Endothelial cell of umbilical vein (primary cell): Measurements from ENCODE around the gene GLB1L2. TPM values are rescaled to one million over a fixed set of nuclear protein-coding genes. Genes with fewer than 3 reads are reported as not detected.

ENCODE experiments used
- BruUV-seq: library from RNA; stranded (reverse); fragments of 400-500 nt; replicated peaks from 2 replicates; lab custom pipeline; 2021; lab: Mats Ljungman, UMichigan
- CTCF ChIA-PET: fragments of 300-600, 350-600 bp; sonication (Branson Sonifier 250); formaldehyde crosslinking; loops from one replicate; lab custom pipeline; 2021; ENCODE audit warnings: antibody characterized with exemption, inconsistent platforms; lab: Charles Lee
- POLR2A ChIA-PET: fragments of 300-600, 350-600 bp; sonication (Branson Sonifier 250); formaldehyde crosslinking; loops from one replicate; lab custom pipeline; 2021; ENCODE audit warnings: antibody characterized with exemption, inconsistent platforms; lab: Charles Lee
- DNase-seq: peaks from one replicate; pipeline ENCODE4 v3.0.0-alpha.2; 2011; ENCODE audit warnings: low read depth, low spot score
- FAIRE-seq: peaks from 2 replicates; lab custom pipeline; 2011; peaks lifted over from hg19 to GRCh38; lab: Jason Lieb, UNC
- H2AFZ ChIP-seq: 2 replicates; pipeline ENCODE4 v1.6.0; 2012; ENCODE audit warnings: low read depth, low read length, control low read depth, inconsistent platforms
- H3K27ac ChIP-seq: 2 replicates; pipeline ENCODE4 v1.5.1; 2011; ENCODE audit warnings: low read depth, mild to moderate bottlenecking, control low read depth, low read length, moderate library complexity; ENCODE audit not compliant: insufficient read depth
- H3K27me3 ChIP-seq, 2 experiments: 2 replicates each; pipeline versions ENCODE4 v1.6.0 to v1.6.1; 2011; ENCODE audit warnings: low read length in 2 of 2, mixed read lengths in 1 of 2; ENCODE audit not compliant: control insufficient read depth in 2 of 2, insufficient read depth in 2 of 2
- H3K36me3 ChIP-seq, 2 experiments: 2 replicates in 1 of 2; 3 replicates in 1 of 2; pipeline ENCODE4 v1.5.1; 2011; ENCODE audit warnings: low read length in 2 of 2, mild to moderate bottlenecking in 1 of 2, moderate library complexity in 1 of 2; ENCODE audit not compliant: control insufficient read depth in 2 of 2, insufficient read depth in 2 of 2; ENCODE audit errors: extremely low read depth in 1 of 2
- H3K4me1 ChIP-seq: 3 replicates; pipeline ENCODE4 v1.5.1; 2011; ENCODE audit warnings: mild to moderate bottlenecking, low read length; ENCODE audit not compliant: control insufficient read depth, insufficient read depth; ENCODE audit errors: extremely low read depth
- H3K4me2 ChIP-seq: 2 replicates; pipeline ENCODE4 v1.6.1; 2011; ENCODE audit warnings: low read length, control low read depth, mixed read lengths; ENCODE audit not compliant: insufficient read depth
- H3K4me3 ChIP-seq, 3 experiments: fragments of 200-600 bp in 1 of 3; sonication (generic), shearing (Covaris generic) in 1 of 3; replicated peaks in 1 of 3; 2 replicates each; pipeline ENCODE4 v1.5.1; 2011 to 2016; ENCODE audit warnings: control low read depth in 3 of 3, low read length in 3 of 3, mild to moderate bottlenecking in 2 of 3, inconsistent platforms in 1 of 3, low read depth in 1 of 3, moderate library complexity in 1 of 3; ENCODE audit not compliant: insufficient read depth in 1 of 3
- H3K79me2 ChIP-seq: 2 replicates; pipeline ENCODE4 v1.6.0; 2012; ENCODE audit warnings: low read length, inconsistent platforms; ENCODE audit not compliant: control insufficient read depth, insufficient read depth
- H3K9ac ChIP-seq: replicated peaks from 2 replicates; pipeline ENCODE3; 2011; ENCODE audit warnings: low read length, control low read depth; ENCODE audit not compliant: insufficient read depth; ENCODE audit errors: extremely low read depth
- H3K9me1 ChIP-seq: replicated peaks from 3 replicates; pipeline ENCODE4 v1.6.0; 2011; ENCODE audit warnings: mild to moderate bottlenecking, low read length; ENCODE audit not compliant: control insufficient read depth, insufficient read depth; ENCODE audit errors: extremely low read depth
- H3K9me3 ChIP-seq: replicated peaks from 2 replicates; pipeline ENCODE4 v1.5.1; 2012; ENCODE audit warnings: low read length, inconsistent platforms; ENCODE audit not compliant: control insufficient read depth, insufficient read depth
- H4K20me1 ChIP-seq: replicated peaks from 2 replicates; pipeline ENCODE3; 2011; ENCODE audit warnings: mild to moderate bottlenecking, low read length; ENCODE audit not compliant: control insufficient read depth, insufficient read depth; ENCODE audit errors: extremely low read depth
- EZH2 ChIP-seq: IDR thresholded peaks from 2 replicates; pipeline ENCODE4 v1.6.1; 2012; ENCODE audit warnings: borderline replicate concordance, low read depth, mild to moderate bottlenecking, moderate library complexity, low read length, inconsistent platforms; ENCODE audit not compliant: severe bottlenecking
- FOS ChIP-seq: IDR thresholded peaks from 2 replicates; pipeline ENCODE4 v1.6.1; 2011; ENCODE audit warnings: mild to moderate bottlenecking, low read length, moderate library complexity, borderline replicate concordance; ENCODE audit not compliant: insufficient read depth
- GATA2 ChIP-seq: IDR thresholded peaks from 2 replicates; pipeline ENCODE4 v1.7.0; 2011; ENCODE audit warnings: low read depth, mild to moderate bottlenecking, moderate library complexity, mixed read lengths, low read length; ENCODE audit not compliant: insufficient read length, insufficient read depth
- POLR2A ChIP-seq: IDR thresholded peaks from 2 replicates; pipeline ENCODE4 v1.6.1; 2012; ENCODE audit warnings: low read depth, mild to moderate bottlenecking, control low read depth, low read length
- POLR2AphosphoS5 ChIP-seq: IDR thresholded peaks from 2 replicates; pipeline ENCODE4 v1.6.1; 2012; ENCODE audit warnings: low read depth, mild to moderate bottlenecking, control low read depth, low read length, moderate library complexity; ENCODE audit not compliant: insufficient read depth
- dilution Hi-C: fragments of 300-500 bp; cut with MboI; formaldehyde crosslinking; loops from one replicate; pipeline ENCODE4 v1.15.0; 2019; ENCODE audit warnings: low sequenced_read_pairs; ENCODE audit not compliant: extremely low pct_ligation_motif_present
- intact Hi-C: fragments of 100-400 bp; cut with micrococcal nuclease; formaldehyde crosslinking; loops from one replicate; pipeline ENCODE4 v1.10.0; 2022
- polyA plus RNA-seq, 4 experiments: library from polyadenylated mRNA; depleted of rRNA in 3 of 4; stranded (reverse) in 3 of 4; unstranded in 1 of 4; fragments of >200 nt; gene quantifications; 2 replicates each; pipeline versions ENCODE4 v1.2.1 to v1.2.3, GENCODE V29; 2011 to 2012; ENCODE audit warnings: missing spikeins in 1 of 4
- total RNA-seq: library from RNA; stranded (reverse); gene quantifications from 2 replicates; pipeline ENCODE4 v1.2.3, GENCODE V29; 2021
- TF ChIP-seq, protein P1 (sequence below), 2 donors: IDR thresholded peaks; 1 replicate in 1 of 2; 2 replicates in 1 of 2; pipeline ENCODE4 v1.5.1; 2011; ENCODE audit warnings: low read length in 2 of 2, mild to moderate bottlenecking in 2 of 2, moderate library complexity in 2 of 2, control low read depth in 1 of 2, inconsistent platforms in 1 of 2, low read depth in 1 of 2; ENCODE audit not compliant: insufficient read depth in 1 of 2; ENCODE audit errors: extremely low read depth in 1 of 2
- TF ChIP-seq, protein P2 (sequence below): IDR thresholded peaks from 2 replicates; pipeline ENCODE4 v1.6.1; 2011; ENCODE audit not compliant: insufficient read depth, insufficient read length

The GLB1L2 gene
- total and polyA plus RNA-seq, 2 donors (not counting 3 experiments of a cell fraction or from before 2014, with no cell fraction given) = 0.55 to 0.59 TPM

DNA sequence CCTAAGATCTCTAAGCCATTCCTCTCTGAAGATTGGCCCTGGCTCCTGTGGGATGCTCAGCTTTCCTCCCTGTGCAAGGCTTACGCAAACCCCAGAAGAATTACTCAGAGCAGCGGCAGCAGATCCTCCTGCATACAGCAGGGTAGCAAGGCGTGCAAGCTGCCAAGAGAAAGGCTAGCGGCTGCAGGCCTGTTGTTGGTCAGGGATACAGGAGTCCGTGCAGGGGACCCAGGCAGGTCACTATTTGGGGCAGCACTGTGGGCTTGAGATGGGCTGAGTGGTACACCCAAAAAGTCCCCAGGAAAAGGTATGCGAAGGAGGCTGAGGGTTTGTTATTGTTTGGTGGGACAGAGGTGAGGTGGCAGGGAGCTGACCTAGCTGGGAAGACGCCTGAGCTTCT is 1.5 kb downstream of the GLB1L2 start:
- BruUV-seq = no TSS peak
- CTCF ChIA-PET = no interaction called here
- intact Hi-C loops = loop anchor here (5.0 to 10.0 kb wide), 2 partner anchors 81 to 299 kb away; partner anchors contain the start of genes ACAD8 and THYN1

More for the DNA sequence above, 1.5 kb downstream of the GLB1L2 start:
- no peak overlapping the region for H3K4me2 ChIP-seq
- no peaks in the 10 kb centered on the region for H3K9me3 ChIP-seq
- H3K9ac ChIP-seq = no peak overlapping the region
- H3K27me3 ChIP-seq = peaks cover 16 to 17% of the 10 kb centered on the region in 2 experiments
- dilution Hi-C loops = no loop called here
- FAIRE-seq (no peak), DNase-seq (no peak)
- no peak overlapping the region for H2AFZ ChIP-seq
- no peaks in the 10 kb centered on the region for H3K36me3 ChIP-seq
- no peaks in the 10 kb centered on the region for H3K79me2 ChIP-seq
- no peaks in the 10 kb centered on the region for H3K9me1 ChIP-seq
- POLR2A ChIA-PET = no interaction called here
- H4K20me1 ChIP-seq = no peaks in the 10 kb centered on the region
- no peak overlapping the region for H3K4me3 ChIP-seq
- peaks cover 4% of the 10 kb centered on the region for H3K4me1 ChIP-seq
- no peak for TF ChIP-seq FOS
- TF ChIP-seq, protein P1, sequence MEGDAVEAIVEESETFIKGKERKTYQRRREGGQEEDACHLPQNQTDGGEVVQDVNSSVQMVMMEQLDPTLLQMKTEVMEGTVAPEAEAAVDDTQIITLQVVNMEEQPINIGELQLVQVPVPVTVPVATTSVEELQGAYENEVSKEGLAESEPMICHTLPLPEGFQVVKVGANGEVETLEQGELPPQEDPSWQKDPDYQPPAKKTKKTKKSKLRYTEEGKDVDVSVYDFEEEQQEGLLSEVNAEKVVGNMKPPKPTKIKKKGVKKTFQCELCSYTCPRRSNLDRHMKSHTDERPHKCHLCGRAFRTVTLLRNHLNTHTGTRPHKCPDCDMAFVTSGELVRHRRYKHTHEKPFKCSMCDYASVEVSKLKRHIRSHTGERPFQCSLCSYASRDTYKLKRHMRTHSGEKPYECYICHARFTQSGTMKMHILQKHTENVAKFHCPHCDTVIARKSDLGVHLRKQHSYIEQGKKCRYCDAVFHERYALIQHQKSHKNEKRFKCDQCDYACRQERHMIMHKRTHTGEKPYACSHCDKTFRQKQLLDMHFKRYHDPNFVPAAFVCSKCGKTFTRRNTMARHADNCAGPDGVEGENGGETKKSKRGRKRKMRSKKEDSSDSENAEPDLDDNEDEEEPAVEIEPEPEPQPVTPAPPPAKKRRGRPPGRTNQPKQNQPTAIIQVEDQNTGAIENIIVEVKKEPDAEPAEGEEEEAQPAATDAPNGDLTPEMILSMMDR (IDR thresholded peaks at IDR 0.05; ENCODE audit: extremely low read depth in 1 of 2, insufficient read depth in 1 of 2, low read depth in 1 of 2, low read length in 2 of 2) = no peak
- no peak for TF ChIP-seq GATA2
- TF ChIP-seq EZH2 = no peak
- TF ChIP-seq, protein P2, sequence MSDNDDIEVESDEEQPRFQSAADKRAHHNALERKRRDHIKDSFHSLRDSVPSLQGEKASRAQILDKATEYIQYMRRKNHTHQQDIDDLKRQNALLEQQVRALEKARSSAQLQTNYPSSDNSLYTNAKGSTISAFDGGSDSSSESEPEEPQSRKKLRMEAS = no peak
- no peak for TF ChIP-seq POLR2A
- no peak for TF ChIP-seq POLR2AphosphoS5
- H3K27ac ChIP-seq = no peak overlapping the region
